GM18519 (cell line): ENCODE measurements around the gene TAL2.

Experiments
- ATAC-seq: cut with Tn5 transposase; IDR thresholded peaks from one replicate; pipeline ENCODE4 v1.9.1; 2021; ENCODE audit warnings: mild to moderate bottlenecking, moderate library complexity; ENCODE audit not compliant: unreplicated experiment, low FRiP score

The TAL2 gene

GRCh38 chr9:105662184-105663104 lies at the start of gene TAL2:
Gene TAL2 (plus strand): TSS chr9:105662457. CDS start chr9:105662497, 40 bp downstream.
- ATAC-seq, result peak; percentile 90

GRCh38 chr9:105621001-105621400 lies 41.3 kb upstream of the TAL2 start:
- no peak for ATAC-seq

- no peak for ATAC-seq
Measured at GRCh38 chr9:105625088-105625487, 37.2 kb upstream of the TAL2 start.

DNA sequence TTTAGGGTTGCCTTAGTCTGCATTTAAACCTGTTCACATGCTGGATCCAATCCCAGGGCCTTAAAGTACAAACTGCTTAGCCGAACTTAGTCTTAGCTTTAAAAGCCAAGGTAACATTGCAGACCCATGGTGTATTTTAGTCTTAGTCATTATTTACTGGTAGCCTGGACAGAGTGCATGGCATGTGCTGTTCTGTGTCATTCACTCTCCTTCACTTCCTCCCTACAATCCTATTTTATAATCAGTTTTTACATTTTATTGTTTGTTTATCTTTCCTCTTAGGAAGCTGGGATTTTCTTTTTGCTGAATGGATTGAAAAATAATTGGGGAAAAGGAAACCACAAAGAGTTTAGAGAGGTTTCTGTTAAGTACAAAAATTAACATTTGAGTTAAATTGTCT lies 29.4 kb upstream of the TAL2 start:
- no peak for ATAC-seq

DNA sequence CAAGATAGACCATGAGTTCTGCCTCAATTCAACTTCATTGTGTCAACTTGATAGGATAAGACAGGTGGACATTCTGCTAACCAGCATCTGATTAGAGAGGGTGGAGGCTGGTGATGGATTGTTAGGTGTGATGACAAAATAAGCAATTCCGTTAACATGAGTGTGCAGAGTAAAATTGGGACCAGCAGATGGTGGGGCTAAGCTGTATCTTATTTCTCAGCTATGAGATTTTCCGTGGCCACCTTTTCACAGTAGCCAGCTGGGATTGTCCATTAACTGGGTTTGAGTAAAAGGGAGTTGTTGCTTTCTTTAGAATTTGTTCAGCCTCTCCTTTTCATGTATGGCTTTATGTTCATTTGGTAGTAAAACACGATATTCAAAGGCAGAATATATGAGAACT lies 28.8 kb upstream of the TAL2 start:
- ATAC-seq, result no peak

DNA sequence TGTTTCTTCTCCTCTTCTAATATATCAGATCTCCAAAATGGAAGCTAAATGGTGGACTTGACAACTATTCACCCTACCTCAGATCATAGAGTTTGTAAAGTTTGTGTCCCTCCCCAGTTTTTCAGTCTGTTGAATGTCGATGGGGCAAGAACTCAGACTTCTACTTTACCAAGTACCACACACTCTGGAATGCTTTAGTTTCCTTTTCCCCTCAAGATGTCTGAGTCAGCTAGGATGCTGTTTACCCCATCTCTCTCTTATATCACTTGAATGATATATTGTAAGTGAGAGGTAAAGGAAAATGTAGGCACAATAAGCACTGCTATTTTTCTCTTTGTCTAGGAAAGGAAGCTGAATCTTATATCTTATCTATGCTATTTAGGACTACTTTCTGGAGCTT lies 25.9 kb upstream of the TAL2 start:
- no peak for ATAC-seq

GRCh38 chr9:105637787-105638395 lies 24.4 kb upstream of the TAL2 start:
- ATAC-seq, result no peak

DNA sequence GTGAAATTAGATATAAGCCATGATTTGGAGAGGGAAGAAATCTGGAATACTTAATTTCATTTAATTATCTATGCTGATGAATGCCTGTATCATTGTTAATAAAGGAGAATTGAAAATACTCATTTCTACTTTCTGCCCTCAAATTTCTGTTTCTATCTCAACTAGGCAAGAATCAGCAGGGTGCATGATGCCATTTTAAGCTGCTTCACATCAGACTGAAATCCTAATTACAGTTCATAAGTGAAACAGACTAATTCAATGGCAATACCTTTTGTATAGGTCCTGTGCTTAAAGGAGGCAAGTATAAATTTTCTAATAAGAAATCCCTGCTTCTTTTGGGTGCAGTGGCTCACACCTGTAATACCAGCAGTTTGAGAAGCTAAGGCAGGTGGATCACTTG lies 22.3 kb upstream of the TAL2 start:
- no peak for ATAC-seq

GRCh38 chr9:105643795-105644194 lies 18.5 kb upstream of the TAL2 start:
- ATAC-seq, result no peak

GRCh38 chr9:105646879-105647594 lies 15.2 kb upstream of the TAL2 start:
- ATAC-seq, result no peak

- ATAC-seq, result no peak
Measured at GRCh38 chr9:105647595-105648349, 14.5 kb upstream of the TAL2 start.

GRCh38 chr9:105651806-105652205 lies 10.5 kb upstream of the TAL2 start:
- ATAC-seq, result no peak

- no peak for ATAC-seq
Measured at GRCh38 chr9:105656131-105656921, 5.9 kb upstream of the TAL2 start.

DNA sequence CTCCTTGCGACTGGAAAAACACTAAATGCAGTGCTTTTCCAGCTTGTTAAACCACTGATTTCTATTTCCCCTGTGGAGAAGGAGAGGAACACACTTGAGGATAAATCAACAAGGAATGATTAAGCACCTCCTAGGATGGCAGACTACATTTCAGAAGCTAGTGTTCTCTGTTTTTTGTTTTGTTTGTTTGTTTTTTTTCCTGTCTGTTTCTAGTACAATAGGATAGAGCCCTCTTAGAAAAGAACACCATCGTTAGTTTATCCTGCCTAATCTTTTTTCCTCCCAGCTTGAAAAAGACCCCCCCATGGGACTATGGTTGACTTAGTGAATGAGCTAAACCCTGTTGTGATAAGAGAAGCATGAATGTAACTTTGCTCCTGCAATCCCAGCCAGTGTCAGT lies 3.9 kb upstream of the TAL2 start:
- ATAC-seq, result no peak

- ATAC-seq, result no peak
Measured at GRCh38 chr9:105661011-105661410, 1.2 kb upstream of the TAL2 start.

DNA sequence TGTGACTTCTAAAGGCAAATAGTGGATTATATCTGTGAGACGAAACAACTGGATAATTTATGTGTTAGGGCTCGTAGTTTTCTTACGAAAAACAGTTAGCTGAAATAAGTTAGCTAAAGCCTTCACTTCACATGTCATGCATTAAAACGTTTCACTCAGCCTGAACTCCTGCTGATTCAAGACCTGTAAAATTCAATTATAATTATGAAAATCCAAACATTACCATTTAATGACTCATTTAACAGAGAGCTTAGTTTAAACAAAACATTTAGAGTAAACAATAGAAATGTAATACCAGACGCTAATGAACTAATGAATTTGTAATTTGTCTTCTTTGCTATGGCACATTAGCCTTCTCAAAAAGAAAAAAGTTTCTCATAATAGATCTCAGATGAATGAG lies 1.7 kb downstream of the TAL2 start:
- no peak for ATAC-seq

DNA sequence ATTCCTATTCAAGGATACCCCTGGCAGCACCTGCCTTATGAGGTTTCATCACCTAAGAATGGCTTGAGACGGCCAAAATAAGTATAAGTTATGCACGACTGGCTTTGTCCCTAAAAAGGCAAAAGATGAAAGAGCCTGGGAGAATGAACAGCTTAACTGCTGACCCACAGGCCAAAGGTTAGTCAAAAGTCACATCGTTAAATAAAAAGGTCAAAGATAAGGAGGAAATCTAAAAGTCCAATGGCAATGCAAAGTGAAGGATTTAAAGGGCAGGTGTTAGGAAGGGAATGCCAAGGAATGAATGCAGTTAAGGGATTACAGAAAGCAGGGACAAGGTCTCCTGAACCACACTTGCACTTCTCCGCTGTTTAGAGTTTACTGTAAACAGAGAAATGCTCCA lies 5.6 kb downstream of the TAL2 start:
- ATAC-seq, result no peak

- no peak for ATAC-seq
Measured at GRCh38 chr9:105670315-105670714, 8.1 kb downstream of the TAL2 start.

DNA sequence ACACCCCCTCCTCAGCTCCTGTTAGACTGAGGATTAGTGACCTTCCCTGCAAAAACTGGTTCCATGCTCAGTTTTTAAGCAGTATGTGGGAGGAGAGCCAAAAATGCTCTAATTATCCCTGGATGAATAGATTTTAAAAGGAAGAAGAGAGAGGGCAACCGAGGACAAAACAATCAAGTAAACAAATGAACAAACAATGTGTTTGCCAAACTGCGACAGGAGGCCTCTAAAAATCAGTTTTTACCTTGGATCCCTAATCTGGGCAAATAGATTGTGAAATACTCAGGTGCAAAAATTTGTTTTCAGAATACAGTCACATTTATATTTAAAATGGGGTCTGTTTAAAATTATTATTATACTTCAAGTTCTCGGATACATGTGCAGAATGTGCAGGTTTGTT lies 8.5 kb downstream of the TAL2 start:
- ATAC-seq, result no peak

- ATAC-seq, result no peak
Measured at GRCh38 chr9:105672711-105673234, 10.5 kb downstream of the TAL2 start.
